Epidermal melanocyte (primary cell): ENCODE measurements around the gene ZNF837.

Source experiments
- DNase-seq: peaks from one replicate; pipeline ENCODE4 v3.0.0; 2011; ENCODE audit warnings: low spot score; ENCODE audit not compliant: insufficient read length

Gene ZNF837

GRCh38 chr19:58325311-58326022 lies 55.4 kb downstream of the ZNF837 start:
- no peak for DNase-seq

- DNase-seq, result no peak
Measured at GRCh38 chr19:58319241-58319640, 61.6 kb downstream of the ZNF837 start.

- DNase-seq, result no peak
Measured at GRCh38 chr19:58318297-58318696, 62.5 kb downstream of the ZNF837 start.
